GM18907 (cell line): ENCODE results near the gene CYP1A2.
"Not testable (repeated sequence)": the region's sequence is repeated elsewhere in the genome, so short reads cannot be mapped to it uniquely, and the experiment has no call there.

Source experiments
- ATAC-seq: cut with Tn5 transposase; IDR thresholded peaks from one replicate; pipeline ENCODE4 v1.9.1; 2021; ENCODE audit warnings: mild to moderate bottlenecking, moderate library complexity; ENCODE audit not compliant: unreplicated experiment

Gene CYP1A2, protein sequence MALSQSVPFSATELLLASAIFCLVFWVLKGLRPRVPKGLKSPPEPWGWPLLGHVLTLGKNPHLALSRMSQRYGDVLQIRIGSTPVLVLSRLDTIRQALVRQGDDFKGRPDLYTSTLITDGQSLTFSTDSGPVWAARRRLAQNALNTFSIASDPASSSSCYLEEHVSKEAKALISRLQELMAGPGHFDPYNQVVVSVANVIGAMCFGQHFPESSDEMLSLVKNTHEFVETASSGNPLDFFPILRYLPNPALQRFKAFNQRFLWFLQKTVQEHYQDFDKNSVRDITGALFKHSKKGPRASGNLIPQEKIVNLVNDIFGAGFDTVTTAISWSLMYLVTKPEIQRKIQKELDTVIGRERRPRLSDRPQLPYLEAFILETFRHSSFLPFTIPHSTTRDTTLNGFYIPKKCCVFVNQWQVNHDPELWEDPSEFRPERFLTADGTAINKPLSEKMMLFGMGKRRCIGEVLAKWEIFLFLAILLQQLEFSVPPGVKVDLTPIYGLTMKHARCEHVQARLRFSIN

DNA sequence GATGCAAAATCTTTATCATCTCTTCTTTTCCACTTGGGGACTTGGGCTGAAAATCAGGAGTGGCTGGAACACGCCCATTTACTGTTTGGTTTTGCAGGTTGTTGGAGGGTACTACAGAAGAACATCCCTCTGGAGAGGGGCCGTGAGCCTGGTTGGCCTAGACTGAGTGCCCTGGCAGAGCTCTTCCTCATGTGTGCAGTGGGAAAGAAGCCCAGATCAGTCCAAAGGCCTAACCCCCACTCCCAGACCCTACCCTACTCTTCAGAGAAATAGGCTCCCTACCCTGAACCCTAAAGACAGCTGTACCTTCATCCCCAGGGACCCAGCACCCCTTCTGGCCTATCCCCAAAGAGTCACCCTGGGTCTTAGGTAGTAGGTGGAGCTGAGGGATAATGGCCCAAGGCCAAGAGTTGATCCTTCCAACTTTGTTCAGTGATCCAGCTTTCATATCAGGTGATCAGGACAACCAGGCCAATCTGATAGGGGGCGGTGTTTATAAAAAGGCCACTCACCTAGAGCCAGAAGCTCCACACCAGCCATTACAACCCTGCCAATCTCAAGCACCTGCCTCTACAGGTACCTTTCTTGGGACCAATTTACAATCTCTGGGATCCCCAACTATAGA is at the start of gene CYP1A2:
TSS of gene CYP1A2 (plus strand) at position 524 of the 625 bp plus-strand sequence. CDS start 894 bp downstream, outside the sequence.
- no peak for ATAC-seq

- no peak for ATAC-seq
Observed at GRCh38 chr15:74709011-74709410, 39.6 kb upstream of the CYP1A2 start.

DNA sequence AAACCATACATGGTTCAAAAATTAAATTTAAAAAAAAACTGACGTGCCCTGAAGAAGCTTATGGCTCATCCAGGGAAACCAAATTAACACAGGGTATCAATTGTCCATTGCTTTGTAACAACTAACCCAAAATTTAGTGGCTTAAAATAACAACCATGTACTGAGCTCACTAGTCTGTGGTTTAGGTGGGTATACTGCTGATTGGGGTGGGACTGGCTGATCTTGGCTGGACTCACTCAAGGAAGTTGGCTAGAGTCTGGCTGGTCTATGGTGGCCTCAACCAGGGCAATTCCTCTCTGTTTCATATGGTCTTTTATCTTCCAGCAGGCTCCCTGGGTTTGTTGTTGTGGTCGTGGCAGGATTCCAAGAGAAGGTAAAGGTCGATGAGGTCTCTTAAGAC is 38.8 kb upstream of the CYP1A2 start:
- ATAC-seq, result no peak

DNA sequence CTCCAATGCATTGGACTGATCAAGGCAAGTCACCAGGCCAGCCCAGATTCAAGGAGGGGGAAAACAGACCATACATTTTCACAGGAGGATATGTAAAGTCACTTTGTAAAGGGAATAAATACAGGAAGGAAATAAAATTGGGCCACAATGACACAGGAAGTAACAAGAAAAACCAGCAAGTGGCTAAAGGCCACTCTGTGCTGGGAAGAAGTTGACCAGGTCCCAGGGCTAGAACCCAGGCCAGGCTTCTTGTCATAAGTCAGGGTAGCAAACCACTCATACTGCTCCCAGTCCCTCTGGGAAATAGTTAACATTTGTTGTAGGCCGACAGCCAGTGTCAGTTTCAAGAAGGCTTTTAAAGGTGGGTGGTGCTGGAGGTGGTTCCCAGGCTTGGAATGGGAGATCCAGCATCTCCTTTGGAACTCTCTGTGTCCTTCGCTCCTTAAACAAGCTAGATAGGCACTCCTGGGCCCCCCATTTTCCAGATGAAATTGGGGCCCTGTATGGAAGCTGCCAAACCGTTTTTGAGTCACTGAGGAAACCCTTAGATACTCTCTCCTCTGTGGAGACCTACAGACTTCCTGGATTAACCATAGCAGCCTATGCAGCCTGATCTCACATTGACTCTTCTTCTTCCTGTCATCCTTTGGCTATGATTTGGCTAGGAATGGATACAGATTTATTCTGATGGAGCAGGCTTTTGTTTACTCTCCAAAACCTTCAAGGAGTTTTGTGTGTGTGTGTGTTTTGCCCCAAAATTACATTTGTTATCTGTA is 38.1 kb upstream of the CYP1A2 start:
- ATAC-seq, result no peak

DNA sequence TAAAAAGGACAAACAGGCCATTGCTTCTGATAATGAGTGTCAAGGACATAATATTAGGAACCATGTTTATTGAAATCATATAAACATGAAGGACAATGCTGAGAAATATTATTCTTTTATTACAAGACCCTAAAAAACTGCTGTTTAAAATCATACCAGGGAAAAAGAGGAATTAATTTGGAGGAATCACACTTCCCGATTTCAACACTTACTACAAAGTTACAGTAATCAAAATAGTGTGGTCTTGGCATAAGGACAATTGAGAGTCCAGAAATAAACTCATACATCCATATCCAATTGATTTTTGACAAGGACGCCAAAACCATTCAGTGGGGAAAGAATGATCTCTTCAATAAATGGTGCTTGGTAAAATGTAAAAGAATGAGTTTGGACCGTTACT is 36.3 kb upstream of the CYP1A2 start:
- no peak for ATAC-seq

GRCh38 chr15:74716651-74717050 is 32.0 kb upstream of the CYP1A2 start:
- no peak for ATAC-seq

- ATAC-seq, result no peak
Observed at GRCh38 chr15:74722591-74722990, 26.1 kb upstream of the CYP1A2 start.

GRCh38 chr15:74723187-74723586 is 25.5 kb upstream of the CYP1A2 start:
- ATAC-seq, result no peak

- ATAC-seq, result no peak
Observed at GRCh38 chr15:74723754-74724334, 24.8 kb upstream of the CYP1A2 start.

GRCh38 chr15:74724570-74725224 is 23.9 kb upstream of the CYP1A2 start:
- no peak for ATAC-seq

DNA sequence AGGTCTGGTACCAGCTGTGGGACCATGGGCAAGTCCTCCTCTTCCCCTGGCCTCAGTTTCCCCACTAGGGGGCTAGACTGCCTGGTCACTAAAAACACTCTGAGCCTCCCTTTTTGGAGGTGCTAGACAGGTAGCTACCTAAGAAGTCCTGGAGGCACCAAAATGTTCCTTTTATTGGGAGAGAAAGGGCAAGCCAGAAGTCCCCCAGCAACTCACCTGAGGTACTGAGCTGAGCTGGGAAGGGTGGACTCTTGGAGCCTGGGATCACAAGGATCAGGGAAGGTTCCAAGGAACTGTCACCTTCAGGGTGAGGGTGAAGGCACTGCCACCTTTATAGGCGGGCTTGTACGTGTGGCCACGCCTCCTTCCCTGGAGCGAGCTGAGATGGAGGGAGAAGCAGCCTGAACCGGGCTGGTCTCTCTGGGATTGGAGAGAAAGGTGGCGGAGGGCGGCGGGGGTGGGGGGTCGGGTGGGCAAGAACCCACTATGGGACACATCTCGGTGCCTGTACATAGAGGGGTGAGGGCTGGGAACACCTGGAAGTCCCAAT is 23.3 kb upstream of the CYP1A2 start, which contains the start of gene CYP1A1:
TSS of gene CYP1A1 (minus strand) at position 304 of the 550 bp plus-strand sequence. CDS start 2,431 bp downstream, outside the sequence.
- no peak for ATAC-seq

GRCh38 chr15:74725845-74726773 is 22.5 kb upstream of the CYP1A2 start:
- ATAC-seq, result peak; percentile 55

- no peak for ATAC-seq
Observed at GRCh38 chr15:74726774-74727164, 21.9 kb upstream of the CYP1A2 start.

DNA sequence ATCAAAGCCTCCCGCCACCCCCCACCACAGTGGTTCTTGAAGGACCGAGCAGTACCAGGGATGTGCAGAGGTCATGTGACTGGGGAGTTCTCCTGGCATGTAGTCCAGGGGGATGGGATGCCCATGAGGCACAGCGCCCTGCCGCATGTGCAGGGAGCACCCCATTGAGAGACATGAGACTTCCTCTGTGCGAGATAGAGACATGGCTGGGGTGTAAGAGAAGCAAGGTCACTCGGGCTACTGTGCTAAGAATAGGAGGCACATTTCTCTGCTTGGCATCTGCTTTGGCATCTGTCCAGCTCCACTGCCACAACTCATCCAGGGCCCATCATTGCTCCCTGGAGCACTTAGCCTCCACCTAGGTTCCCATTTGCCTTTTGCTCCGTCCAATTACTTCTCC is 20.9 kb upstream of the CYP1A2 start:
- no peak for ATAC-seq

- not testable (repeated sequence) for ATAC-seq
Observed at GRCh38 chr15:74728699-74729098, 19.9 kb upstream of the CYP1A2 start.

DNA sequence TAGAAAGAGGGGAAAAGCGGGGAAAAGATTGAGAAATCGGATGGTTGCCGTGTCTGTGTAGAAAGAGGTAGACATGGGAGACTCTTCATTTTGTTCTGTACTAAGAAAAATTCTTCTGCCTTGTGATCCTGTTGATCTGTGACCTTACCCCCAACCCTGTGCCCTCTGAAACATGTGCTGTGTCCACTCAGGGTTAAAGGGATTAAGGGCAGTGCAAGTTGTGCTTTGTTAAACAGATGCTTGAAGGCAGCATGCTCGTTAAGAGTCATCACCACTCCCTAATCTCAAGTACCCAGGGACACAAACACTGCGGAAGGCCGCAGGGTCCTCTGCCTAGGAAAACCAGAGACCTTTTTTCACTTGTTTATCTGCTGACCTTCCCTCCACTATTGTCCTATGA is 19.3 kb upstream of the CYP1A2 start:
- ATAC-seq, result not testable (repeated sequence)

GRCh38 chr15:74730619-74731316 is 17.9 kb upstream of the CYP1A2 start:
- no peak for ATAC-seq

- no peak for ATAC-seq
Observed at GRCh38 chr15:74732846-74733245, 15.8 kb upstream of the CYP1A2 start.
